GM21825 (cell line): ENCODE results near the gene SRRD.
"Not testable (repeated sequence)": the region's sequence is repeated elsewhere in the genome, so short reads cannot be mapped to it uniquely, and the experiment has no call there.

Experiments
- ATAC-seq: cut with Tn5 transposase; IDR thresholded peaks from one replicate; pipeline ENCODE4 v1.9.1; 2021; ENCODE audit warnings: mild to moderate bottlenecking, moderate library complexity; ENCODE audit not compliant: unreplicated experiment

Gene SRRD

DNA sequence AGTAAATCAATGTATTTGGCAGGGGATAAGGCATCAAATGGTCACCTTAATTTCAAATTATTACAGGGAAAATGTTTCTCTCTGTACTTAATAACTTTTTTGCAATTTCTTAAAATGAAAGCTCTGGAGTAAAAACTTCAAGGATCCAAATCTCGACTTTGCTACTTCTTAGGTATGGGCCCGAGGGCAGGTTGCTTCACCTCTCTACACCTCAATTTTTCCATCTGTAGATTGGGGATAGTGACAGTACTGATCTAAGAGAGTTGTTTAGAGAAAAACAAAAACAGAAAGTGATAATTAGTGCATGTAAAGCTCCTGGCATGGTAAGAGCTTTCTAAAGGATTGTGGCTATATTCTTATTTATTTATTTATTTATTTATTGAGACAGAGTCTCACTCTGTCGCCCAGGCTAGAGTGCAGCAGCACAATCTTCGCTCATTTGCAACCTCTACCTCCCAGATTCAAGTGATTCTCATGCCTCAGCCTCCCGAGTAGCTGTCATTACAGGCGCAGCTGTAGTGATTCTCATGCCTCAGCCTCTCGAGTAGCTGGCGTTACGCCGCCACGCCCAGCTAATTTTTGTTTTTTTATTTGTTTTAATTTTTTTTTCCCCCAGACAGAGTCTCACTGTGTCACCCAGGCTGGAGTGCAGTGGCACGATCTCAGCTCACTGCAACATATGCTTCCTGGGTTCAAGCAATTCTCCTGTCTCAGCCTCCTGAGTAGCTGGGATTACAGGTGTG, 30.9 kb downstream of the SRRD start:
- ATAC-seq = no peak

DNA sequence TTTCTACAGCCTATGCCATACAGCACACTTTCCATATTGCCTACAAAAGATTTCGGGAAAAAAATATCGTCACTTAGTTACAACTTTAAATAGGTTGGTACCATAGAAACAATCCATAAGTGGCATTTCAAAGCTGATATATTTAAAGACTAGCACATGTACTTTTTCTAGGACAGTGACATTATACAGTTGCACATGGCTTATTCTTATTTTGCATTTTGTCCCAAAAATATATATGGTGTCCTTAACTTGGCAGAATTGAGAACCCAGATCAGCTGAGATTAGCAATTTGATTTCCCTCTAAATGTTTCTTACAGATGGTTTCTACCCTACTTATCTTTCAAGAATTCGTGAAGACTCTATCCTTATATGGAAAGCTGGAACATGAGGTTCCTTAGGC, 32.3 kb downstream of the SRRD start:
- ATAC-seq = no peak

DNA sequence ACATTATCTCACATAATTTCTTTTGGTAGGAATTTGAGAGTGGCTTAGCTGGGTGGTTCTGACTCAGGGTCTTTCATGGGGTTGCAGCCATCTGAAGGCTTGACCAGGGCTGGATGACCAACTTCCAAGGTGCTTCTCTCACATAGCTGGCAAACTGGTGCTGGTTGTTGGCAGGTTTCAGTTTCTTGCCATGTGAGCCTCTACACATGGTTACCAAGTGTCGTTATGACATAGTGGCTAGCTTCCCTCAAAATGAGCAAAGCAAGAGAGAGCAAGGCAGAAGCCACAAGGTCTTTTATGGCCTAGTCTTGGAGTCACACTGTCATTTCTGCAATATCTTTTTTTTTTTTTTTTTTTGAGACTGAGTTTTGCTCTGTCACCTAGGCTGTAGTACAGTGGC, 32.8 kb downstream of the SRRD start:
- no peak for ATAC-seq

DNA sequence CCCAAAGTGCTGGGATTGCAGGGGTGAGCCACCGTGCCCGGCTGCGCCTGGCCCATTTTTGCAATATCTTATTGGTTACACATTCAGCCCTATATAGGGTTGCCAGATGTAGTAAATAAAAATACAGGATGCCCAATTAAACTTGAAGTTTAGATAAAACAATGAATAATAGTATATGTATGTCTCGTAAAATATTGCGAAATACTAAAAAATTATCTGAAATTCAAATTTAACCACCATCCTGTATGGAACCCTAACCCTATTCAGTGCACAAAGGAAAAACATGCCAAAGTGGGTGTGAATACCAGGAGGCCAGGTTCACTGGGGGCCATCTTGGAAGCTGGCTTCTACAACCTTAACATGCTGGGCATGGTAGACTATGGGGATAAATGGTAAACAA, 33.8 kb downstream of the SRRD start:
- ATAC-seq = no peak

- ATAC-seq = no peak
These were observed 38.3 kb downstream of the SRRD start for GRCh38 chr22:26522012-26522411.

- no peak for ATAC-seq
These were observed 38.9 kb downstream of the SRRD start for GRCh38 chr22:26522592-26522991.

DNA sequence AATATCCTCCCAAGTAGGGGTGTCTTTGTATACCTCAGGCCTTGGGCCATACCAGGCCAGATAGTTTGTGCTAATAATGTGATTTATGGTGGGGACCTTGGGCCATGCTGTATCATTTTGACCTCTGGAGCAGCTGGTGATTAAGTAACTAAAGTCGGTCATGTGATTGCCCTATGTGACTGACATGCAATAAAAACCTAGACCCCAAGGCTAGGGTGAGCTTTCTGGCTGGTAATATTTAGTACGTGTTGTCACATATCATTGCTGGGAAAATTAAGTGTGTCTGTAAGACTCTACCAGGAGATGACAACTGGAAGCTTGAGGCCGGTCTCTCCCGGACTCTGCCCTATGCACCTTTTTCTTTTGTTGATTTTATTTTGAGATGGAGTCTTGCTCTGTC, 41.2 kb downstream of the SRRD start:
- ATAC-seq = no peak

GRCh38 chr22:26525946-26526564, 42.4 kb downstream of the SRRD start:
- no peak for ATAC-seq

GRCh38 chr22:26527167-26527566, 43.5 kb downstream of the SRRD start:
- no peak for ATAC-seq

GRCh38 chr22:26527574-26528465, 44.1 kb downstream of the SRRD start:
- ATAC-seq = no peak

GRCh38 chr22:26528518-26528917, 44.8 kb downstream of the SRRD start:
- not testable (repeated sequence) for ATAC-seq

DNA sequence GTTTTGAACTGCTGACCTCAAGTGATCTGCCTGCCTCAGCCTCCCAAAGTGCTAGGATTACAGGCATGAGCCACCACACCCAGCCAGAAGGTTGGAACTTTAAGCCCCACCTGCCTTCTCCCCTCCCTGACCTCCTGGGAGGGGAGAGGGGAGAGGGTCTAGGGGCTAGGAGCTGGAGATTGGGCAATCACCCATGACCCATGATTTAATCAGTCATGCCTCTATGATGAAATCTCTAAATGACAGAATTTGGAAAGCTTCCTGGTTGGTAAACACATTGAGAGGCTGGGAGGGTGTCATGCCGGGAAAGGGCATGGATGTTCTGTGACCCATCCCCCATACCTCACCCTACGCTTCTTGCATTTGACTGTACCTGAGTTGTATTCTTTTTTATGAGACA, 45.7 kb downstream of the SRRD start:
- ATAC-seq = no peak

GRCh38 chr22:26534171-26534855, 50.6 kb downstream of the SRRD start:
- ATAC-seq = no peak

DNA sequence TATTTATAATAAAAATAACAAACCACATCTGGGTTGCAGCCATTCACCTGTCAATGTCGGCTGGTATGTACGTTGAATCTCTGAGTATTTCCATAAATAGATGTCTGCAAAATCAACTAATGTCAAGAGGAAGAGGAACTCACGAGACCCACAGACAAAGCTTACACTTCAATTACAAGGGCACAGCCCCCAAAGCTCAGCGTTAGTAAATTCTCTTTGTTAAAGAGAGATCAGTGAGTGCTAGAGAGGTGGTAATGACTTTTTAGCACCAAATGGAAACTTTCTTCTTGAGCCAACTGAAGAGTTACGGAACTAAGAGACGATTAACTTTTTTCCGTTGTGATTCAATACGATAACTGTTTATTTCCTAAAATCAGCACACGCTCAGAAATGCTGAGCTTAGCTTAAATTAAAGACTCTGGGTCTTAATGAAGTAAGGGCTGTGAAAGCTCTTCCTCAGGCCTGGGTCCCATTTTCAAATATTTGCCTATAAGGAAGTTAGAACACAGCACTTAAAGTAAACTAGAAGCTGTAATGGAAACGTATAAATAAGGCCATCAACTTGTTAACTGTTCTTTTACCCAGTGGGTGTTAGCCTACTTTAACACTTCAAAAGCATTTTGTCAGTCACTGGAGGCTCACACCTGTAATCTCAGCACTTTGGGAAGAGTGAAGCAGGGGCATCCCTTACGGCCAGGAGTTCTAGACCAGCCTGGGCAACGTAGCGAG, 51.4 kb downstream of the SRRD start:
- no peak for ATAC-seq

GRCh38 chr22:26535603-26535908, 51.9 kb downstream of the SRRD start:
- no peak for ATAC-seq

- ATAC-seq = no peak
These were observed 52.5 kb downstream of the SRRD start for GRCh38 chr22:26536056-26536761.

GRCh38 chr22:26536762-26537134, 53.1 kb downstream of the SRRD start:
- ATAC-seq = no peak

DNA sequence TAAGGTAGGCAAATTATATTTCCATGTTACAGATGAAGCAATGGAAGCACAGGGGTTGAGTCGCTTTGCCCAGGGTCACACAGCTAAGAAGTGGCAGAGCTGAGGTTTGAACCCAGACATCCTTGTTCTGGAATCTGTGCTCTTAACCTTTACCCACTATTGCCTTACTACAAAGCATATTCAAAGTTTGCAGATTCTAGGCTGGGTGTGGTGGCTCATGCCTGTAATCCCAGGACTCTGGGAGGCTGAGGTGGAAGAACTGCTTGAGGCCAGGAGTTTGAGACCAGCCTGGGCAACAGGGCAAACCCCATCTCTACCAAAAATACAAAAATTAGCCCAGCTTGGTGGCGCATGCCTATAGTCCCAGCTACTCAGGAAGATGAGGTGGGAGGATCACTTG, 56.4 kb downstream of the SRRD start:
- ATAC-seq = no peak

DNA sequence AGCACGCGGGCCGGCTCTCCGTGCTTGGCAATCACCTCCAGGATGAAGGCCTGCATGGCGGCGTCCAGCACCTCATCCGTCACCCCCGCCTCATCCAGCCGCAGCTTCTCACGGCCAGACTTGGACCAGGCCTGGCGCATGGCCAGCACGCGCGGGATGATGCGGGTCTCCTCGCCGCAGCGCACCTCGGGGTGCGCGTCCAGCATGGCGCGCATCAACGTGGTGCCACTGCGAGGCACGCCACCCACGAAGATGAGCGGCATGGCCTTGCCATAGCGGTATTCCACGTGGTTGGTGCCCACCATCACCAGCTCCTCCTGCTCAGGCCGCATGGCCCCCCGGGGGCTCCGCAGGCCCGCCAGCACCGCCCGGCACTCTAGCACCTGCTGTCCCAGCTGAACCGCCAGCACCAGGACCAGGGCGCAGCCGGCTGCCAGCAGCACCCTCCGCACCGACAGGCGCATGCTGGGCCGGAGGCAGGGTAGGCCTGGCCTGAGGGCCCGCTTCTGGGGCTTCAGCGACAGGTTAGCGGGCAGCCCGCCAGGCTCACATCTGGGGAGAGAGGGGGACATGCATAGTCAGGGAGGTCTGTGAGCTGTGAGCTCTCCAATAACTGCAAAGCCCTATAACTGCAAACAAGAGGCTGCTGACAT, 57.6 kb downstream of the SRRD start:
- no peak for ATAC-seq

DNA sequence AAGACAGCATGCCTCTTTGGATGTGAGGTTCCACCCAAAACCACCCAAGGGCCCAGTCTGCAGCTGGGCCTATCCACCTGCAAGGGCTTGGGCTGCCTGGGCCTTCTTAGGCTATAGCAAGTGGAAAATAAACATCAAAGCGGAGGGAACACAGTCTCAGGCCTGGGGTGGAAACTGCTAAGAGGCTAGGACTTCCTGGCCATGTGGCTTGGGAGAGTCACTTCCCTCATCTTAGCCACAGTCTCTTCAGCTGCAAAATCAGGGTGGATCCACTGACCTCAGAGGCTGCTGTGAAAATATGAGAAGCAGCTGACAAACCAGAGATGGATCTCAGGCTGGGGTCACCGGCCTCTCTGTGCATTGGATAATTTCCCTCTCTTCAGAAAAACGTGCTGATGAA, 59.2 kb downstream of the SRRD start:
- ATAC-seq = no peak
